ENCODE results near the gene NLRP10.

The NLRP10 gene

GRCh38 chr11:7986768-7987559 is 21.7 kb upstream of the NLRP10 start, which contains the start of gene EIF3F (continued):
- TF ChIP-seq, protein P1, sequence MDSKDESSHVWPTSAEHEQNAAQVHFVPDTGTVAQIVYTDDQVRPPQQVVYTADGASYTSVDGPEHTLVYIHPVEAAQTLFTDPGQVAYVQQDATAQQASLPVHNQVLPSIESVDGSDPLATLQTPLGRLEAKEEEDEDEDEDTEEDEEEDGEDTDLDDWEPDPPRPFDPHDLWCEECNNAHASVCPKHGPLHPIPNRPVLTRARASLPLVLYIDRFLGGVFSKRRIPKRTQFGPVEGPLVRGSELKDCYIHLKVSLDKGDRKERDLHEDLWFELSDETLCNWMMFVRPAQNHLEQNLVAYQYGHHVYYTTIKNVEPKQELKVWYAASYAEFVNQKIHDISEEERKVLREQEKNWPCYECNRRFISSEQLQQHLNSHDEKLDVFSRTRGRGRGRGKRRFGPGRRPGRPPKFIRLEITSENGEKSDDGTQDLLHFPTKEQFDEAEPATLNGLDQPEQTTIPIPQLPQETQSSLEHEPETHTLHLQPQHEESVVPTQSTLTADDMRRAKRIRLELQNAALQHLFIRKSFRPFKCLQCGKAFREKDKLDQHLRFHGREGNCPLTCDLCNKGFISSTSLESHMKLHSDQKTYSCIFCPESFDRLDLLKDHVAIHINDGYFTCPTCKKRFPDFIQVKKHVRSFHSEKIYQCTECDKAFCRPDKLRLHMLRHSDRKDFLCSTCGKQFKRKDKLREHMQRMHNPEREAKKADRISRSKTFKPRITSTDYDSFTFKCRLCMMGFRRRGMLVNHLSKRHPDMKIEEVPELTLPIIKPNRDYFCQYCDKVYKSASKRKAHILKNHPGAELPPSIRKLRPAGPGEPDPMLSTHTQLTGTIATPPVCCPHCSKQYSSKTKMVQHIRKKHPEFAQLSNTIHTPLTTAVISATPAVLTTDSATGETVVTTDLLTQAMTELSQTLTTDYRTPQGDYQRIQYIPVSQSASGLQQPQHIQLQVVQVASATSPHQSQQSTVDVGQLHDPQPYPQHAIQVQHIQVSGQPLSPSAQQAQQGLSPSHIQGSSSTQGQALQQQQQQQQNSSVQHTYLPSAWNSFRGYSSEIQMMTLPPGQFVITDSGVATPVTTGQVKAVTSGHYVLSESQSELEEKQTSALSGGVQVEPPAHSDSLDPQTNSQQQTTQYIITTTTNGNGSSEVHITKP (tag by site-specific recombination; IDR thresholded peaks at IDR 0.05): peak; percentile 54; the same call in 1 of the 2 replicates
- TF ChIP-seq ZNF660 (tag by site-specific recombination; IDR thresholded peaks at IDR 0.05) (peak; percentile 98), PRDM4 (tag by site-specific recombination; IDR thresholded peaks at IDR 0.05) (0 out of 2 replicates have a peak, but pooled peaks have one; percentile 25), ZNF560 (tag by site-specific recombination; IDR thresholded peaks at IDR 0.05; ENCODE audit: borderline replicate concordance) (no peak), KLF17 (tag by site-specific recombination; IDR thresholded peaks at IDR 0.05) (peak; percentile 77), KLF7 (tag by site-specific recombination; IDR thresholded peaks at IDR 0.05; ENCODE audit: borderline replicate concordance) (no peak), ZNF510 (tag by site-specific recombination; IDR thresholded peaks at IDR 0.05; ENCODE audit: insufficient replicate concordance) (no peak), HOXA7 (CRISPR knock-in tag; IDR thresholded peaks at IDR 0.05; ENCODE audit: borderline replicate concordance) (no peak), EGR2 (tag by site-specific recombination; IDR thresholded peaks at IDR 0.05; ENCODE audit: low read depth) (no peak), ZNF366 (tag by site-specific recombination; conservative IDR thresholded peaks at IDR 0.05) (peak; percentile 33; the same call in 1 of the 2 replicates), ZBTB49 (tag by site-specific recombination; IDR thresholded peaks at IDR 0.05; ENCODE audit: low read depth) (no peak), ZNF544 (tag by site-specific recombination; IDR thresholded peaks at IDR 0.05) (no peak), ZNF280D (tag by site-specific recombination; IDR thresholded peaks at IDR 0.05) (no peak), MEIS1 (CRISPR knock-in tag; IDR thresholded peaks at IDR 0.05; ENCODE audit: borderline replicate concordance) (no peak), ZNF561 (tag by site-specific recombination; IDR thresholded peaks at IDR 0.05; ENCODE audit: borderline replicate concordance) (0 out of 2 replicates have a peak, but pooled peaks have one; percentile 79), OVOL3 (tag by site-specific recombination; IDR thresholded peaks at IDR 0.05) (peak; percentile 30; the same call in 1 of the 2 replicates)
- TF ChIP-seq, protein P2, sequence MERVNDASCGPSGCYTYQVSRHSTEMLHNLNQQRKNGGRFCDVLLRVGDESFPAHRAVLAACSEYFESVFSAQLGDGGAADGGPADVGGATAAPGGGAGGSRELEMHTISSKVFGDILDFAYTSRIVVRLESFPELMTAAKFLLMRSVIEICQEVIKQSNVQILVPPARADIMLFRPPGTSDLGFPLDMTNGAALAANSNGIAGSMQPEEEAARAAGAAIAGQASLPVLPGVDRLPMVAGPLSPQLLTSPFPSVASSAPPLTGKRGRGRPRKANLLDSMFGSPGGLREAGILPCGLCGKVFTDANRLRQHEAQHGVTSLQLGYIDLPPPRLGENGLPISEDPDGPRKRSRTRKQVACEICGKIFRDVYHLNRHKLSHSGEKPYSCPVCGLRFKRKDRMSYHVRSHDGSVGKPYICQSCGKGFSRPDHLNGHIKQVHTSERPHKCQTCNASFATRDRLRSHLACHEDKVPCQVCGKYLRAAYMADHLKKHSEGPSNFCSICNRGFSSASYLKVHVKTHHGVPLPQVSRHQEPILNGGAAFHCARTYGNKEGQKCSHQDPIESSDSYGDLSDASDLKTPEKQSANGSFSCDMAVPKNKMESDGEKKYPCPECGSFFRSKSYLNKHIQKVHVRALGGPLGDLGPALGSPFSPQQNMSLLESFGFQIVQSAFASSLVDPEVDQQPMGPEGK (tag by site-specific recombination; IDR thresholded peaks at IDR 0.05): no peak
- TF ChIP-seq, protein P3, sequence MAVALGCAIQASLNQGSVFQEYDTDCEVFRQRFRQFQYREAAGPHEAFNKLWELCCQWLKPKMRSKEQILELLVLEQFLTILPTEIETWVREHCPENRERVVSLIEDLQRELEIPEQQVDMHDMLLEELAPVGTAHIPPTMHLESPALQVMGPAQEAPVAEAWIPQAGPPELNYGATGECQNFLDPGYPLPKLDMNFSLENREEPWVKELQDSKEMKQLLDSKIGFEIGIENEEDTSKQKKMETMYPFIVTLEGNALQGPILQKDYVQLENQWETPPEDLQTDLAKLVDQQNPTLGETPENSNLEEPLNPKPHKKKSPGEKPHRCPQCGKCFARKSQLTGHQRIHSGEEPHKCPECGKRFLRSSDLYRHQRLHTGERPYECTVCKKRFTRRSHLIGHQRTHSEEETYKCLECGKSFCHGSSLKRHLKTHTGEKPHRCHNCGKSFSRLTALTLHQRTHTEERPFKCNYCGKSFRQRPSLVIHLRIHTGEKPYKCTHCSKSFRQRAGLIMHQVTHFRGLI (tag by site-specific recombination; IDR thresholded peaks at IDR 0.05): no peak
- TF ChIP-seq, protein P4, sequence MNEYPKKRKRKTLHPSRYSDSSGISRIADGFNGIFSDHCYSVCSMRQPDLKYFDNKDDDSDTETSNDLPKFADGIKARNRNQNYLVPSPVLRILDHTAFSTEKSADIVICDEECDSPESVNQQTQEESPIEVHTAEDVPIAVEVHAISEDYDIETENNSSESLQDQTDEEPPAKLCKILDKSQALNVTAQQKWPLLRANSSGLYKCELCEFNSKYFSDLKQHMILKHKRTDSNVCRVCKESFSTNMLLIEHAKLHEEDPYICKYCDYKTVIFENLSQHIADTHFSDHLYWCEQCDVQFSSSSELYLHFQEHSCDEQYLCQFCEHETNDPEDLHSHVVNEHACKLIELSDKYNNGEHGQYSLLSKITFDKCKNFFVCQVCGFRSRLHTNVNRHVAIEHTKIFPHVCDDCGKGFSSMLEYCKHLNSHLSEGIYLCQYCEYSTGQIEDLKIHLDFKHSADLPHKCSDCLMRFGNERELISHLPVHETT (tag by site-specific recombination; IDR thresholded peaks at IDR 0.05): peak; percentile 96

Data from HEK293 (cell line).